OCI-LY7 (cell line): ENCODE results near the gene SERPIND1.
"Not testable (repeated sequence)": the region's sequence is repeated elsewhere in the genome, so short reads cannot be mapped to it uniquely, and the experiment has no call there.

Experiments
- EZH2phosphoT487 ChIP-seq: fragments of 200-600 bp; sonication (generic); IDR thresholded peaks from 2 replicates; pipeline ENCODE4 v1.6.1; 2018; ENCODE audit warnings: low read depth, borderline replicate concordance, mild to moderate bottlenecking, mixed run types, antibody characterized with exemption, low read length, moderate library complexity, mixed read lengths
- TF ChIP-seq, protein P1 (sequence below): fragments of 200-600 bp; sonication (generic); conservative IDR thresholded peaks from 2 replicates; pipeline ENCODE4 v1.5.1; 2014; ENCODE audit warnings: mild to moderate bottlenecking, antibody characterized with exemption, low read length, moderate library complexity, mixed read lengths

GRCh38 chr22:20821717-20822239, 47.9 kb downstream of the SERPIND1 start:
- TF ChIP-seq, protein P1, sequence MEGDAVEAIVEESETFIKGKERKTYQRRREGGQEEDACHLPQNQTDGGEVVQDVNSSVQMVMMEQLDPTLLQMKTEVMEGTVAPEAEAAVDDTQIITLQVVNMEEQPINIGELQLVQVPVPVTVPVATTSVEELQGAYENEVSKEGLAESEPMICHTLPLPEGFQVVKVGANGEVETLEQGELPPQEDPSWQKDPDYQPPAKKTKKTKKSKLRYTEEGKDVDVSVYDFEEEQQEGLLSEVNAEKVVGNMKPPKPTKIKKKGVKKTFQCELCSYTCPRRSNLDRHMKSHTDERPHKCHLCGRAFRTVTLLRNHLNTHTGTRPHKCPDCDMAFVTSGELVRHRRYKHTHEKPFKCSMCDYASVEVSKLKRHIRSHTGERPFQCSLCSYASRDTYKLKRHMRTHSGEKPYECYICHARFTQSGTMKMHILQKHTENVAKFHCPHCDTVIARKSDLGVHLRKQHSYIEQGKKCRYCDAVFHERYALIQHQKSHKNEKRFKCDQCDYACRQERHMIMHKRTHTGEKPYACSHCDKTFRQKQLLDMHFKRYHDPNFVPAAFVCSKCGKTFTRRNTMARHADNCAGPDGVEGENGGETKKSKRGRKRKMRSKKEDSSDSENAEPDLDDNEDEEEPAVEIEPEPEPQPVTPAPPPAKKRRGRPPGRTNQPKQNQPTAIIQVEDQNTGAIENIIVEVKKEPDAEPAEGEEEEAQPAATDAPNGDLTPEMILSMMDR: not testable (repeated sequence)
- not testable (repeated sequence) for TF ChIP-seq EZH2phosphoT487
